H1 (cell line): ENCODE results near the gene NMNAT3. TPM values are rescaled to one million over a fixed set of nuclear protein-coding genes. Genes with fewer than 3 reads are reported as not detected.

Source experiments
- CTCF ChIA-PET: fragments of 300-600 bp; sonication (Branson Sonifier 250); formaldehyde crosslinking; loops from one replicate; lab custom pipeline; 2021; ENCODE audit not compliant: partially characterized antibody; lab: Charles Lee
- POLR2A ChIA-PET: fragments of 300-600 bp; sonication (Branson Sonifier 250); formaldehyde crosslinking; loops from one replicate; lab custom pipeline; 2021; ENCODE audit warnings: inconsistent platforms; ENCODE audit not compliant: partially characterized antibody; lab: Charles Lee
- DNase-seq, 2 experiments: peaks; one replicate each; pipeline versions ENCODE4 v3.0.0 to v3.0.0-alpha.2; 2010 to 2022; ENCODE audit warnings: low spot score in 2 of 2, low read depth in 1 of 2, mixed read lengths in 1 of 2
- FAIRE-seq: peaks from 2 replicates; lab custom pipeline; 2011; peaks lifted over from hg19 to GRCh38; lab: Jason Lieb, UNC
- H2AFZ ChIP-seq: 2 replicates; pipeline ENCODE4 v1.8.1; 2012; ENCODE audit warnings: low read length, inconsistent platforms
- H2AK5ac ChIP-seq: 2 replicates; pipeline ENCODE4 v1.6.1; 2013; ENCODE audit warnings: low read depth, low read length
- H2BK120ac ChIP-seq: replicated peaks from 2 replicates; pipeline ENCODE3; 2013; ENCODE audit warnings: low read depth, low read length, inconsistent platforms
- H2BK12ac ChIP-seq: 2 replicates; pipeline ENCODE4 v1.6.1; 2013; ENCODE audit warnings: low read depth, low read length
- H2BK15ac ChIP-seq: 2 replicates; pipeline ENCODE4 v1.6.1; 2013; ENCODE audit warnings: low read length
- H2BK20ac ChIP-seq: 2 replicates; pipeline ENCODE4 v1.6.1; 2013; ENCODE audit warnings: low read length
- H2BK5ac ChIP-seq: 2 replicates; pipeline ENCODE4 v1.6.1; 2013; ENCODE audit warnings: low read depth, low read length
- H3K14ac ChIP-seq: 2 replicates; pipeline ENCODE4 v1.6.1; 2013; ENCODE audit warnings: inconsistent platforms; ENCODE audit not compliant: insufficient read length
- H3K18ac ChIP-seq: 2 replicates; pipeline ENCODE4 v1.6.1; 2013; ENCODE audit warnings: low read length; ENCODE audit errors: extremely low read depth
- H3K23ac ChIP-seq: 2 replicates; pipeline ENCODE4 v1.6.1; 2013; ENCODE audit warnings: inconsistent platforms; ENCODE audit not compliant: insufficient read length
- H3K23me2 ChIP-seq: 2 replicates; pipeline ENCODE4 v1.6.1; 2013; ENCODE audit warnings: low read depth, low read length
- H3K27ac ChIP-seq: 2 replicates; pipeline ENCODE4 v1.6.1; 2011; ENCODE audit warnings: low read depth, low read length, inconsistent platforms
- H3K27me3 ChIP-seq, 4 experiments: replicated peaks in 1 of 4; 1 replicate in 1 of 4; 2 replicates in 3 of 4; pipeline versions ENCODE4 v1.6.1 to v1.8.1; 2011 to 2013; ENCODE audit warnings: low read length in 3 of 4, mild to moderate bottlenecking in 3 of 4, inconsistent platforms in 2 of 4, mixed read lengths in 2 of 4, moderate library complexity in 1 of 4; ENCODE audit not compliant: control insufficient read depth in 3 of 4, insufficient read depth in 3 of 4; ENCODE audit errors: extremely low read depth in 1 of 4
- H3K36me3 ChIP-seq, 4 experiments: 2 replicates each; pipeline versions ENCODE4 v1.6.1 to v1.8.1; 2011 to 2013; ENCODE audit warnings: mild to moderate bottlenecking in 4 of 4, low read length in 3 of 4, moderate library complexity in 2 of 4, control low read depth in 1 of 4, inconsistent platforms in 1 of 4; ENCODE audit not compliant: insufficient read depth in 4 of 4, control insufficient read depth in 2 of 4
- H3K4ac ChIP-seq: replicated peaks from 2 replicates; pipeline ENCODE3; 2013; ENCODE audit warnings: low read length, low read depth, mixed read lengths, inconsistent platforms; ENCODE audit not compliant: insufficient read length
- H3K4me1 ChIP-seq, 4 experiments: replicated peaks in 1 of 4; 1 replicate in 1 of 4; 2 replicates in 3 of 4; pipeline versions ENCODE4 v1.6.1 to v1.8.1; 2011 to 2013; ENCODE audit warnings: low read length in 3 of 4, inconsistent platforms in 2 of 4, mixed read lengths in 1 of 4; ENCODE audit not compliant: insufficient read depth in 4 of 4, control insufficient read depth in 3 of 4
- H3K4me2 ChIP-seq, 2 experiments: 2 replicates each; pipeline versions ENCODE4 v1.6.1 to v1.8.1; 2011 to 2013; ENCODE audit warnings: low read depth in 2 of 2, low read length in 2 of 2, control low read depth in 1 of 2, inconsistent platforms in 1 of 2, mild to moderate bottlenecking in 1 of 2; ENCODE audit not compliant: insufficient read depth in 1 of 2
- H3K4me3 ChIP-seq, 4 experiments: fragments of 200-600, 300-600 bp in 1 of 4; sonication (generic), shearing (Covaris generic), sonication (Bioruptor Twin) in 1 of 4; 2 replicates each; pipeline versions ENCODE4 v1.5.1 to v1.8.1; 2011 to 2016; ENCODE audit warnings: low read length in 4 of 4, low read depth in 3 of 4, control low read depth in 2 of 4, inconsistent platforms in 2 of 4, mild to moderate bottlenecking in 2 of 4, mixed read lengths in 1 of 4, moderate library complexity in 1 of 4; ENCODE audit not compliant: insufficient read depth in 2 of 4; ENCODE audit errors: extremely low read depth in 1 of 4
- H3K56ac ChIP-seq: replicated peaks from 2 replicates; pipeline ENCODE3; 2013; ENCODE audit warnings: low read depth, mild to moderate bottlenecking, mixed read lengths, low read length, inconsistent platforms; ENCODE audit not compliant: insufficient read length
- H3K79me1 ChIP-seq: 2 replicates; pipeline ENCODE4 v1.6.1; 2013; ENCODE audit warnings: low read depth, low read length, control low read depth
- H3K79me2 ChIP-seq, 2 experiments: 2 replicates each; pipeline versions ENCODE4 v1.6.1 to v1.8.1; 2012 to 2013; ENCODE audit warnings: low read length in 2 of 2, mild to moderate bottlenecking in 2 of 2, inconsistent platforms in 1 of 2; ENCODE audit not compliant: insufficient read depth in 2 of 2, control insufficient read depth in 1 of 2
- H3K9ac ChIP-seq, 4 experiments: replicated peaks in 1 of 4; 1 replicate in 1 of 4; 2 replicates in 3 of 4; pipeline versions ENCODE4 v1.6.1 to v1.8.1; 2011 to 2013; ENCODE audit warnings: low read depth in 3 of 4, low read length in 3 of 4, control low read depth in 2 of 4, mild to moderate bottlenecking in 2 of 4, moderate library complexity in 2 of 4, inconsistent platforms in 1 of 4; ENCODE audit errors: extremely low read depth in 1 of 4
- H3K9me3 ChIP-seq, 2 experiments: 2 replicates each; pipeline versions ENCODE4 v1.6.1 to v1.8.1; 2012 to 2013; ENCODE audit warnings: mild to moderate bottlenecking in 2 of 2, moderate library complexity in 2 of 2, control low read depth in 1 of 2, inconsistent platforms in 1 of 2, low read depth in 1 of 2, low read length in 1 of 2, mixed read lengths in 1 of 2; ENCODE audit not compliant: insufficient read depth in 2 of 2
- H4K20me1 ChIP-seq, 2 experiments: replicated peaks in 1 of 2; 2 replicates each; pipeline versions ENCODE3 to v1.8.1; 2011 to 2013; ENCODE audit warnings: inconsistent platforms in 2 of 2, low read length in 2 of 2, mild to moderate bottlenecking in 1 of 2; ENCODE audit not compliant: insufficient read depth in 2 of 2, control insufficient read depth in 1 of 2
- H4K5ac ChIP-seq: 2 replicates; pipeline ENCODE4 v1.6.1; 2013; ENCODE audit warnings: low read length, low read depth, mixed read lengths, inconsistent platforms; ENCODE audit not compliant: insufficient read length
- H4K8ac ChIP-seq: 2 replicates; pipeline ENCODE4 v1.8.0; 2013; ENCODE audit warnings: mild to moderate bottlenecking, moderate library complexity, low read length, inconsistent platforms; ENCODE audit not compliant: insufficient read depth; ENCODE audit errors: extremely low read depth
- H4K91ac ChIP-seq: replicated peaks from 2 replicates; pipeline ENCODE3; 2013; ENCODE audit warnings: low read length, mixed read lengths, inconsistent platforms; ENCODE audit not compliant: insufficient read length
- E2F6 ChIP-seq: IDR thresholded peaks from 2 replicates; pipeline ENCODE4 v1.6.1; 2012; ENCODE audit warnings: inconsistent platforms
- FOSL1 ChIP-seq: IDR thresholded peaks from 2 replicates; pipeline ENCODE4 v1.6.1; 2011; ENCODE audit warnings: mild to moderate bottlenecking, low read depth, low read length, moderate library complexity; ENCODE audit not compliant: insufficient read depth
- JUND ChIP-seq: IDR thresholded peaks from 2 replicates; pipeline ENCODE4 v1.6.1; 2011; ENCODE audit warnings: mild to moderate bottlenecking, improper control_type of control experiment, low read length
- RNF2 ChIP-seq: fragments of 200-900, 300-1000 bp; sonication (generic); IDR thresholded peaks from 2 replicates; pipeline ENCODE4 v1.7.1; 2016; ENCODE audit warnings: borderline replicate concordance, low read depth, mild to moderate bottlenecking, antibody characterized with exemption, low read length; ENCODE audit not compliant: poor library complexity, severe bottlenecking; ENCODE audit errors: missing control alignments
- SIRT6 ChIP-seq: IDR thresholded peaks from one replicate; pipeline ENCODE4 v1.7.1; 2012; ENCODE audit warnings: low read length, inconsistent platforms
- TCF12 ChIP-seq: IDR thresholded peaks from 2 replicates; pipeline ENCODE4 v1.6.1; 2011; ENCODE audit warnings: low read depth, mild to moderate bottlenecking, low read length
- YY1 ChIP-seq: IDR thresholded peaks from 2 replicates; pipeline ENCODE4 v1.6.1; 2011; ENCODE audit warnings: low read depth, mild to moderate bottlenecking, low read length
- ZNF274 ChIP-seq: IDR thresholded peaks from 2 replicates; pipeline ENCODE4 v1.7.0; 2012; ENCODE audit warnings: low read length, borderline replicate concordance; ENCODE audit errors: extremely low read depth
- WGBS, 2 experiments: shearing (Covaris generic) in 1 of 2; methylation state at CpG; one replicate each; pipeline versions ENCODE4 v1.1.6 to v1.1.7; 2013 to 2015; ENCODE audit warnings: low lambda C conversion rate in 2 of 2, mixed read lengths in 2 of 2, inconsistent platforms in 1 of 2, low coverage in 1 of 2, missing lambda C conversion rate in 1 of 2; ENCODE audit not compliant: insufficient replicate concordance in 2 of 2, insufficient coverage in 1 of 2, insufficient read length in 1 of 2; ENCODE audit errors: extremely low coverage in 1 of 2, missing lambda C conversion rate in 1 of 2; 5-methylcytosine and 5-hydroxymethylcytosine counted together
- polyA plus RNA-seq, 7 experiments: library from polyadenylated mRNA; depleted of rRNA in 3 of 7; stranded (reverse) in 5 of 7; unstranded in 2 of 7; fragments of >200 nt in 5 of 7; fragments of 200-250 nt in 2 of 7; gene quantifications; 1 replicate in 5 of 7; 2 replicates in 1 of 7; 4 replicates in 1 of 7; pipeline versions ENCODE4 v1.2.1 to v1.2.3, GENCODE V29; 2011 to 2013; ENCODE audit warnings: missing spikeins in 2 of 7, mixed read lengths in 2 of 7
- total RNA-seq: library from RNA; stranded (reverse); fragmentation: NEBNext Ultra II Directional; extraction: Animal tissue kit (Norgen Biotek cat#: 25700); gene quantifications from 2 replicates; pipeline ENCODE4 v1.2.1, GENCODE V29; 2021

Gene NMNAT3
- total and polyA plus RNA-seq, 2 of the 8 experiments (the other 6 are each of a cell fraction or from before 2014, with no cell fraction given) = 4.2 to 4.3 TPM

GRCh38 chr3:139585820-139586219 lies 92.0 kb downstream of the NMNAT3 start:
- Histone ChIP-seq H3K4me1 (no peaks in the 10 kb centered on the region), H4K20me1 (no peaks in the 10 kb centered on the region), H3K23me2 (no peaks in the 10 kb centered on the region), H2BK5ac (no peak overlapping the region), H2BK15ac (no peak overlapping the region), H3K79me2 (no peaks in the 10 kb centered on the region), H3K4me2 (no peak overlapping the region), H3K36me3 (no peaks in the 10 kb centered on the region), H2BK120ac (no peak overlapping the region), H3K14ac (no peak overlapping the region), H3K23ac (no peak overlapping the region), H3K27me3 (no peaks in the 10 kb centered on the region), H3K4ac (no peak overlapping the region), H4K91ac (no peak overlapping the region), H4K5ac (no peak overlapping the region), H3K79me1 (no peaks in the 10 kb centered on the region), H2BK20ac (no peak overlapping the region), H3K9ac (no peak overlapping the region), H2BK12ac (no peak overlapping the region), H2AK5ac (no peak overlapping the region), H3K4me3 (no peak overlapping the region), H3K56ac (no peak overlapping the region), H3K18ac (no peak overlapping the region), H3K27ac (no peak overlapping the region), H3K9me3 (no peaks in the 10 kb centered on the region), H4K8ac (no peak overlapping the region), H2AFZ (no peak overlapping the region)
- FAIRE-seq (no peak), DNase-seq (no peak)
- POLR2A ChIA-PET = no interaction called here
- TF ChIP-seq TCF12 (no peak), ZNF274 (no peak), SIRT6 (no peak), YY1 (no peak), RNF2 (no peak), E2F6 (no peak), FOSL1 (no peak), JUND (no peak)
- CTCF ChIA-PET = interaction anchor here (0.9 to 3.5 kb wide), 3 partner anchors 44 to 352 kb away, joined by 3 to 18 read pairs (median 18); no protein-coding TSS in a partner anchor
- WGBS, 2 experiments = 90% methylated on average over 4 of the region's 4 CpGs; no CpG with 5 or more reads in 1 of the 2 experiments
